Spleen (tissue), 13 donors: ENCODE measurements around the gene HSD17B1. TPM values are rescaled to one million over a fixed set of nuclear protein-coding genes. Genes with fewer than 3 reads are reported as not detected.
"Not testable (repeated sequence)": the region's sequence is repeated elsewhere in the genome, so short reads cannot be mapped to it uniquely, and the experiment has no call there.

Experiments used
- DNase-seq: peaks from one replicate; pipeline ENCODE4 v3.0.0-alpha.2; 2020
- H3K27ac ChIP-seq, 8 donors: fragments of 200-600 bp; sonication (generic) in 7 of 8; 1 replicate in 4 of 8; 2 replicates in 4 of 8; pipeline versions ENCODE4 v1.5.0 to v1.8.0; 2016 to 2021; ENCODE audit warnings: inconsistent platforms in 4 of 8, mild to moderate bottlenecking in 4 of 8, moderate library complexity in 1 of 8
- H3K27me3 ChIP-seq, 7 donors: fragments of 200-600 bp; sonication (generic) in 6 of 7; replicated peaks in 1 of 7; 1 replicate in 4 of 7; 2 replicates in 3 of 7; pipeline versions ENCODE4 v1.5.0 to v1.8.0; 2016 to 2021; ENCODE audit warnings: inconsistent platforms in 3 of 7, mild to moderate bottlenecking in 1 of 7
- H3K36me3 ChIP-seq, 6 donors: fragments of 200-600 bp; sonication (generic) in 5 of 6; 1 replicate in 4 of 6; 2 replicates in 2 of 6; pipeline versions ENCODE4 v1.5.0 to v1.8.0; 2016 to 2021; ENCODE audit warnings: inconsistent platforms in 2 of 6
- H3K4me1 ChIP-seq, 6 donors: fragments of 200-600 bp; sonication (generic) in 5 of 6; 1 replicate in 3 of 6; 2 replicates in 3 of 6; pipeline versions ENCODE4 v1.5.0 to v1.8.0; 2016 to 2021; ENCODE audit warnings: inconsistent platforms in 3 of 6
- H3K4me3 ChIP-seq, 8 donors: fragments of 200-600 bp; sonication (generic) in 7 of 8; 1 replicate in 4 of 8; 2 replicates in 4 of 8; pipeline versions ENCODE4 v1.5.0 to v1.8.0; 2016 to 2021; ENCODE audit warnings: inconsistent platforms in 4 of 8, mild to moderate bottlenecking in 4 of 8, moderate library complexity in 2 of 8
- H3K9me3 ChIP-seq, 8 donors: fragments of 200-600 bp; sonication (generic) in 7 of 8; 1 replicate in 4 of 8; 2 replicates in 4 of 8; pipeline versions ENCODE4 v1.5.0 to v1.8.0; 2016 to 2021; ENCODE audit warnings: inconsistent platforms in 4 of 8
- CTCF ChIP-seq, 11 experiments: fragments of 200-600 bp in 7 of 11; fragments of 450-650 bp in 4 of 11; sonication (generic) in 4 of 11; IDR thresholded peaks in 8 of 11; conservative IDR thresholded peaks in 3 of 11; 1 replicate in 7 of 11; 2 replicates in 4 of 11; pipeline versions ENCODE4 v1.4.0 to v1.8.0; 2016 to 2021; ENCODE audit warnings: antibody characterized with exemption in 11 of 11, inconsistent platforms in 4 of 11, mild to moderate bottlenecking in 1 of 11
- POLR2A ChIP-seq, 3 donors: fragments of 450-650 bp; IDR thresholded peaks; one replicate each; pipeline ENCODE4 v1.5.1; 2017; ENCODE audit warnings: antibody characterized with exemption in 3 of 3, mild to moderate bottlenecking in 1 of 3
- POLR2AphosphoS5 ChIP-seq, 3 donors: sonication (generic); formaldehyde crosslinking; IDR thresholded peaks; one replicate each; pipeline ENCODE4 v1.5.1; 2017; ENCODE audit warnings: antibody characterized with exemption in 3 of 3
- WGBS, 5 donors: extraction: QIAGEN DNeasy Blood & Tissue Kit in 3 of 5; methylation state at CpG; one replicate each; pipeline versions ENCODE4 v1.1.5 to v1.1.7; 2013 to 2018; 5-methylcytosine and 5-hydroxymethylcytosine counted together
- intact Hi-C: fragments of 100-400 bp; cut with DNase I; formaldehyde crosslinking; loops from one replicate; pipeline ENCODE4 v1.15.0; 2023; ENCODE audit warnings: low total_unique reads
- long read RNA-seq, 2 donors: transcript quantifications; one replicate each; lab custom pipeline, GENCODE V29; 2026
- polyA plus RNA-seq, 3 donors: library from polyadenylated mRNA; stranded (reverse); fragments of 200-250 nt; gene quantifications; one replicate each; pipeline ENCODE4 v1.2.1, GENCODE V29; 2013
- total RNA-seq, 7 donors: library from RNA; depleted of rRNA in 3 of 7; stranded (reverse); fragments of >200 nt in 3 of 7; fragmentation: NEBNext Ultra II Directional in 4 of 7; extraction: Animal tissue kit (Norgen Biotek cat#: 25700) in 4 of 7; gene quantifications; one replicate each; pipeline versions ENCODE4 v1.1.0 to v1.2.1, GENCODE V29; 2016 to 2021
- donor health status: healthy with polysubstance abuse.
- donor health status: DM: no; HTN: no; CAD: no; lungs with moderate emphysema.
- donor health status: DM: no; HTN: no; CAD: no.
- donor health status: Bipolar disorder and iron deficiency.
- donor health status: healthy.
- donor health status: DM: no; HTN: no; CAD: no.
- donor health status: DM: yes; HTN: yes; CAD: no.

The HSD17B1 gene
- total RNA-seq (1 to 10 TPM in 2 of 7 donors, under 1 TPM in 5; 0.54 to 1.6 (median 0.79) TPM), polyA plus RNA-seq (1 to 10 TPM; 2.9 to 5.5 (median 3.5) TPM)
- long read RNA-seq, donor 1, result 0 reads
- long read RNA-seq, donor 2, result 0 reads

DNA sequence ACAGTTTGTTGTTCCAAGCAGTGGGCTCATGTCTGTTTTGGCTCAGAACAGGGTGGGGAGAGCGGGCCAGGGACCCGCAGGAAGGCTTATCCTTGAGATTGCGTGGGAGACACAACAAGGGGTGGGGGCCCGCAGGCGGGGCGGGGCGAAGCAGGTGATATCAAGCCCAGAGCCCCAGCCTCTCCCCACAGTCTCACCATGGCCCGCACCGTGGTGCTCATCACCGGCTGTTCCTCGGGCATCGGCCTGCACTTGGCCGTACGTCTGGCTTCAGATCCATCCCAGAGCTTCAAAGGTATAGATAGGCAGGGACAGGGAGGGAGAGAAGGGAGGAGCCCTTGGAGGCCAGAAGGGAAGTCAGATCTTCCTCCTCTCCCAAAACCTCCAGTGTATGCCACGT is at the start of gene HSD17B1:
Gene HSD17B1 (plus strand): TSS at position 188 of the 400 bp plus-strand sequence. CDS start 11 bp downstream, at position 199.
- H3K4me1 ChIP-seq, result peaks cover 16 to 56% (median 46%) of the 10 kb centered on the region in 6 donors
- 87 to 98% (median 94%) methylated on average over 11 to 15 of the region's 15 CpGs for WGBS, 5 donors
- H3K27me3 ChIP-seq, DNase-seq, H3K9me3 ChIP-seq, intact Hi-C loops: not testable (repeated sequence)
- H3K4me3 ChIP-seq, result peak within 1 kb of the TSS in 7 of 8 donors; percentile 60 to 94 (median 73)
- peaks cover 0 to 12% (median 0%) of the 10 kb centered on the region in 6 donors for H3K36me3 ChIP-seq
- peak within 1 kb of the TSS in 7 of 8 donors; percentile 87 to 98 (median 91) for H3K27ac ChIP-seq

GRCh38 chr17:42502926-42503325 is 49.8 kb upstream of the HSD17B1 start:
- H3K4me1 ChIP-seq, result no peaks in the 10 kb centered on the region
- DNase-seq, result no peak
- 92 to 100% (median 95%) methylated on average over 1 of the region's 1 CpG for WGBS, 5 donors
- H3K9me3 ChIP-seq, result no peaks in the 10 kb centered on the region
- intact Hi-C loops, result no loop called here
- H3K36me3 ChIP-seq, result peaks cover 0 to 100% (median 70%) of the 10 kb centered on the region in 6 donors
- H3K27me3 ChIP-seq, result no peaks in the 10 kb centered on the region
- no peak overlapping the region for H3K4me3 ChIP-seq
- TF ChIP-seq POLR2A (IDR thresholded peaks at IDR 0.05) (no peak), POLR2AphosphoS5 (IDR thresholded peaks at IDR 0.05) (no peak), CTCF (IDR thresholded peaks at IDR 0.05 in 8 of 11, conservative IDR thresholded peaks at IDR 0.05 in 3 of 11) (no peak)
- H3K27ac ChIP-seq, result no peak overlapping the region

DNA sequence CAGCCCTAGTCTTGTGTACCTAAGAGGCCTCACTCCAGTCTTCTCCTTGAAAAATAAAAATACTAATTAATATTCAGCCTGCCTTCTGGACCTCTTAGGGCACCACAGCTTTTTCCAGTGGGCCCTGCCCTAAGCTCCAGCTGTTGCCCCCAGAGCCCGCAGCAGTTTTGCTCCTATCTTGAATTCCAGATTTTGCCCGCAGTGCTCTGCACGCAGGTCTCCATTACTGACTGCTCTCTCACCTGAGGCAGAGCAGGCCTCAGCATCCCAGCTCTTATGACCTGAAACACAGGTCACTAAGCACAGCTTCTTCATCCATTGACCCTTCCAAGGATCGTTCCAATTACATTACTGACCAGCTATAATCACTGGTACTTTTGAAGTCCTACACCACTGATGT is 45.1 kb upstream of the HSD17B1 start:
- 94 to 98% (median 96%) methylated on average over 4 of the region's 4 CpGs for WGBS, 5 donors
- intact Hi-C loops, result no loop called here
- Histone ChIP-seq H3K27me3 (no peaks in the 10 kb centered on the region), H3K4me1 (peaks cover 0 to 22% (median 8%) of the 10 kb centered on the region in 6 donors), H3K4me3 (no peak overlapping the region), H3K27ac (no peak overlapping the region), H3K36me3 (peaks cover 0 to 100% (median 48%) of the 10 kb centered on the region in 6 donors), H3K9me3 (no peaks in the 10 kb centered on the region)
- no peak for TF ChIP-seq POLR2A (IDR thresholded peaks at IDR 0.05)
- TF ChIP-seq CTCF (IDR thresholded peaks at IDR 0.05 in 8 of 11, conservative IDR thresholded peaks at IDR 0.05 in 3 of 11), result no peak
- TF ChIP-seq POLR2AphosphoS5 (IDR thresholded peaks at IDR 0.05), result no peak
- DNase-seq, result no peak

DNA sequence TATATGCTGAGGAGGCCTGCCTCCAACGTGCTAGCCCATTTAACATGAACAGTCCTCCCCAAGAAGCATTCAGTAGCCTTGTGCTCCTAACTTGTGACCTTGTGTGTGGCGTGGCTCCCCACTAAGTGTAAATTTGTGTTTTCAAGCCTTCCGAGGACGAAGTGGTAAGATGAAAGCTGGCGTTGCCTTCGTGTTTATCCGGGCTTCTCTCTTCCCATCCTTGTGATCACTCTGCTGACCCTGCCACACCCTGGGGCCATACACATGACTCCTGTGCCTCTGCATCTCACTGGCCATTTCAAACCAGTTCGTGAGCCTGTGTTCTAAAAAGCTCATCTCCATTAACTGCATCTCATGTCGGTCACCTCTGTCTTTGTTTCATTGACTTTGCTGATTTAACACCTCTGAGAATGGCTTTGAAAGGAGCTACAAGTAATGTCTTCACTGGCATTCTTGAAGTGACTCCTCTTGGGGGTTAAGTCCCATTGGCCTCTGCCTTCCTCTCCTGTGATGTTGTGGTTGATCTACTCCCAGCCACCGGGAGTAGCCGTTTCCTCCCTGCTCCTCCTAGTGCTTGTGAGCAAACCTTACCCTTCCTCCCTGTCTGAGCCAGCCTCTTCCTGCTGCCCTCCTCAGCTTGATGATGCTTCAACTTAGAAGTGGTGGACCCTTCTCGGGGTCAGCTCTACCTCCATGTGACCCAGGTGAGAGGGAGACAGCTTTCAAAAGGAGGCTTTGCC is 44.1 kb upstream of the HSD17B1 start:
- no peaks in the 10 kb centered on the region for H3K27me3 ChIP-seq
- DNase-seq, result peak; percentile 7
- TF ChIP-seq POLR2A (IDR thresholded peaks at IDR 0.05), result no peak
- TF ChIP-seq CTCF (IDR thresholded peaks at IDR 0.05 in 8 of 11, conservative IDR thresholded peaks at IDR 0.05 in 3 of 11), result no peak
- no peak for TF ChIP-seq POLR2AphosphoS5 (IDR thresholded peaks at IDR 0.05)
- no peak overlapping the region for H3K4me3 ChIP-seq
- 60 to 69% (median 67%) methylated on average over 12 of the region's 12 CpGs for WGBS, 5 donors
- no peaks in the 10 kb centered on the region for H3K9me3 ChIP-seq
- H3K36me3 ChIP-seq, result peaks cover 0 to 96% (median 41%) of the 10 kb centered on the region in 6 donors
- intact Hi-C loops, result no loop called here
- H3K27ac ChIP-seq, result peak overlapping the region in 1 of 8 donors; percentile 11
- H3K4me1 ChIP-seq, result peaks cover 0 to 27% (median 13%) of the 10 kb centered on the region in 6 donors
